H9 (cell line): ENCODE results near the gene KIF21B. TPM values are rescaled to one million over a fixed set of nuclear protein-coding genes. Genes with fewer than 3 reads are reported as not detected.

Experiments
- DNase-seq: peaks from one replicate; pipeline ENCODE4 v3.0.0-alpha.2; 2017
- H2AFZ ChIP-seq: one replicate; pipeline ENCODE4 v1.6.1; 2013; ENCODE audit warnings: mild to moderate bottlenecking, low read length, control low read depth, moderate library complexity
- H2AK5ac ChIP-seq: 2 replicates; pipeline ENCODE4 v1.6.1; 2013; ENCODE audit warnings: low read length, control low read depth, mixed read lengths; ENCODE audit not compliant: insufficient read length
- H2BK120ac ChIP-seq: one replicate; pipeline ENCODE4 v1.6.1; 2013; ENCODE audit warnings: low read depth, mild to moderate bottlenecking, low read length, control low read depth, inconsistent platforms; ENCODE audit not compliant: poor library complexity, severe bottlenecking
- H2BK12ac ChIP-seq: 2 replicates; pipeline ENCODE4 v1.6.1; 2013; ENCODE audit warnings: low read length, control low read depth, mixed read lengths, low read depth; ENCODE audit not compliant: insufficient read length
- H2BK15ac ChIP-seq: 2 replicates; pipeline ENCODE4 v1.6.1; 2013; ENCODE audit warnings: low read depth, low read length, control low read depth
- H2BK20ac ChIP-seq: one replicate; pipeline ENCODE4 v1.6.1; 2013; ENCODE audit warnings: low read depth, mild to moderate bottlenecking, low read length, control low read depth, inconsistent platforms; ENCODE audit not compliant: poor library complexity, severe bottlenecking
- H2BK5ac ChIP-seq: 2 replicates; pipeline ENCODE4 v1.6.1; 2013; ENCODE audit warnings: low read length, control low read depth, mixed read lengths; ENCODE audit not compliant: insufficient read length
- H3K14ac ChIP-seq: 2 replicates; pipeline ENCODE4 v1.6.1; 2013; ENCODE audit warnings: low read length, control low read depth; ENCODE audit not compliant: insufficient read depth
- H3K18ac ChIP-seq: 2 replicates; pipeline ENCODE4 v1.6.1; 2013; ENCODE audit warnings: low read depth, mild to moderate bottlenecking, mixed read lengths, low read length, control low read depth; ENCODE audit not compliant: insufficient read length
- H3K23ac ChIP-seq: 2 replicates; pipeline ENCODE4 v1.6.1; 2013; ENCODE audit warnings: low read length, control low read depth, mixed read lengths, low read depth; ENCODE audit not compliant: insufficient read length
- H3K23me2 ChIP-seq: 2 replicates; pipeline ENCODE4 v1.6.1; 2013; ENCODE audit warnings: low read depth, mild to moderate bottlenecking, mixed read lengths, low read length, control low read depth; ENCODE audit not compliant: insufficient read length, poor library complexity, severe bottlenecking
- H3K27ac ChIP-seq: 2 replicates; pipeline ENCODE4 v1.5.1; 2013; ENCODE audit warnings: low read length, control low read depth, mixed read lengths, low read depth; ENCODE audit not compliant: insufficient read length
- H3K27me3 ChIP-seq: 2 replicates; pipeline ENCODE4 v1.6.1; 2013; ENCODE audit warnings: low read length, control low read depth, inconsistent platforms; ENCODE audit not compliant: insufficient read depth
- H3K4ac ChIP-seq: 2 replicates; pipeline ENCODE4 v1.6.1; 2013; ENCODE audit warnings: low read depth, mild to moderate bottlenecking, control low read depth, inconsistent platforms, low read length, moderate library complexity
- H3K4me1 ChIP-seq: 2 replicates; pipeline ENCODE4 v1.6.1; 2013; ENCODE audit warnings: low read length, control low read depth, inconsistent platforms; ENCODE audit not compliant: insufficient read depth
- H3K4me2 ChIP-seq: 2 replicates; pipeline ENCODE4 v1.6.1; 2013; ENCODE audit warnings: low read length, control low read depth, mixed read lengths; ENCODE audit not compliant: insufficient read length, insufficient read depth
- H3K56ac ChIP-seq: 2 replicates; pipeline ENCODE4 v1.6.1; 2013; ENCODE audit warnings: low read depth, mild to moderate bottlenecking, mixed read lengths, low read length, control low read depth; ENCODE audit not compliant: insufficient read length
- H3K79me1 ChIP-seq: 2 replicates; pipeline ENCODE4 v1.6.1; 2013; ENCODE audit warnings: low read depth, mild to moderate bottlenecking, moderate library complexity, low read length, control low read depth, inconsistent platforms; ENCODE audit not compliant: insufficient read depth, poor library complexity, severe bottlenecking
- H3K79me2 ChIP-seq: 2 replicates; pipeline ENCODE4 v1.6.1; 2013; ENCODE audit warnings: low read length, control low read depth, inconsistent platforms; ENCODE audit not compliant: insufficient read depth
- H3K9ac ChIP-seq: 2 replicates; pipeline ENCODE4 v1.6.1; 2013; ENCODE audit warnings: low read length, control low read depth, mixed read lengths; ENCODE audit not compliant: insufficient read length; ENCODE audit errors: extremely low read depth
- H3K9me3 ChIP-seq: one replicate; pipeline ENCODE4 v1.6.1; 2013; ENCODE audit warnings: low read depth, low read length, inconsistent platforms; ENCODE audit not compliant: control insufficient read depth
- H3T11ph ChIP-seq: one replicate; pipeline ENCODE4 v1.6.1; 2013; ENCODE audit warnings: mild to moderate bottlenecking, low read length, control low read depth, inconsistent platforms
- H4K20me1 ChIP-seq: one replicate; pipeline ENCODE4 v1.6.1; 2013; ENCODE audit not compliant: control insufficient read depth, insufficient read length, insufficient read depth
- H4K5ac ChIP-seq: 2 replicates; pipeline ENCODE4 v1.6.1; 2013; ENCODE audit warnings: low read depth, mild to moderate bottlenecking, mixed read lengths, low read length, control low read depth; ENCODE audit not compliant: insufficient read length
- H4K8ac ChIP-seq: replicated peaks from 2 replicates; pipeline ENCODE4 v1.6.1; 2013; ENCODE audit warnings: low read length, control low read depth, mixed read lengths, low read depth; ENCODE audit not compliant: insufficient read length
- H4K91ac ChIP-seq: 2 replicates; pipeline ENCODE4 v1.6.1; 2013; ENCODE audit warnings: low read depth, mild to moderate bottlenecking, moderate library complexity, mixed read lengths, low read length, control low read depth; ENCODE audit not compliant: insufficient read length
- H3K27ac Mint-ChIP-seq, 3 experiments: 2 replicates in 2 of 3; 3 replicates in 1 of 3; pipeline ENCODE4 v1.8.0; 2020 to 2021; ENCODE audit warnings: mixed read lengths in 3 of 3, mild to moderate bottlenecking in 1 of 3, moderate library complexity in 1 of 3
- H3K27me3 Mint-ChIP-seq: 2 replicates; pipeline ENCODE4 v1.8.0; 2021; ENCODE audit warnings: low read depth, mild to moderate bottlenecking, moderate library complexity, mixed read lengths
- H3K36me3 Mint-ChIP-seq, 3 experiments: 2 replicates in 2 of 3; 3 replicates in 1 of 3; pipeline ENCODE4 v1.8.0; 2020 to 2021; ENCODE audit warnings: low read depth in 3 of 3, mixed read lengths in 3 of 3; ENCODE audit not compliant: insufficient read depth in 1 of 3
- H3K4me1 Mint-ChIP-seq, 2 experiments: 2 replicates each; pipeline ENCODE4 v1.8.0; 2020; ENCODE audit warnings: mixed read lengths in 2 of 2
- H3K4me3 Mint-ChIP-seq, 2 experiments: 2 replicates in 1 of 2; 3 replicates in 1 of 2; pipeline ENCODE4 v1.8.0; 2020 to 2021; ENCODE audit warnings: mild to moderate bottlenecking in 2 of 2, mixed read lengths in 2 of 2, moderate library complexity in 1 of 2
- H3K9me3 Mint-ChIP-seq, 2 experiments: 2 replicates in 1 of 2; 3 replicates in 1 of 2; pipeline ENCODE4 v1.8.0; 2020; ENCODE audit warnings: mild to moderate bottlenecking in 2 of 2, mixed read lengths in 2 of 2, moderate library complexity in 1 of 2
- CTCF ChIP-seq: fragments of 200-600 bp; sonication (generic); conservative IDR thresholded peaks from 3 replicates; pipeline ENCODE4 v1.8.0; 2021; ENCODE audit warnings: antibody characterized with exemption, mild to moderate bottlenecking
- WGBS: extraction: QIAGEN DNeasy Blood & Tissue Kit; methylation state at CpG from one replicate; pipeline ENCODE4 v1.1.7; 2013; ENCODE audit warnings: missing lambda C conversion rate, low lambda C conversion rate, mixed read lengths; ENCODE audit not compliant: insufficient read length; ENCODE audit errors: extremely low coverage; 5-methylcytosine and 5-hydroxymethylcytosine counted together
- total RNA-seq: library from RNA; stranded (reverse); gene quantifications from 2 replicates; pipeline ENCODE4 v1.2.1, GENCODE V29; 2021

The KIF21B gene
- total RNA-seq, 1 experiment from 2014 or later, result 7.5 TPM

GRCh38 chr1:200960948-200961340 is 62.6 kb downstream of the KIF21B start:
- Histone ChIP-seq H3K9me3 (no peaks in the 10 kb centered on the region), H2BK12ac (no peak overlapping the region), H2BK20ac (no peak overlapping the region), H2BK15ac (no peak overlapping the region), H3K23ac (no peak overlapping the region), H3T11ph (no peak overlapping the region), H3K79me2 (no peaks in the 10 kb centered on the region), H3K18ac (no peak overlapping the region), H3K27me3 (no peaks in the 10 kb centered on the region), H4K91ac (no peak overlapping the region), H3K56ac (no peak overlapping the region), H2AK5ac (no peak overlapping the region), H2BK120ac (no peak overlapping the region), H3K9ac (no peak overlapping the region), H4K5ac (no peak overlapping the region), H3K27ac (no peak overlapping the region), H2BK5ac (no peak overlapping the region), H3K23me2 (no peaks in the 10 kb centered on the region), H3K4me2 (no peak overlapping the region), H4K20me1 (no peaks in the 10 kb centered on the region), H3K4ac (no peak overlapping the region), H4K8ac (no peak overlapping the region), H3K4me1 (no peaks in the 10 kb centered on the region), H2AFZ (no peak overlapping the region), H3K79me1 (no peaks in the 10 kb centered on the region), H3K14ac (no peak overlapping the region)
- Mint-ChIP-seq H3K9me3 (no peaks in the 10 kb centered on the region), H3K4me1 (peaks cover 6 to 11% of the 10 kb centered on the region in 2 experiments), H3K4me3 (no peak overlapping the region), H3K27me3 (peaks cover 5% of the 10 kb centered on the region), H3K36me3 (no peaks in the 10 kb centered on the region), H3K27ac (no peak overlapping the region)
- DNase-seq, result no peak
- no peak for TF ChIP-seq CTCF
- WGBS, result no CpG with 5 or more reads among the region's 4 CpGs
